Measurements from ENCODE around the gene UCHL1. TPM values are rescaled to one million over a fixed set of nuclear protein-coding genes. Genes with fewer than 3 reads are reported as not detected.

Gene UCHL1
- total RNA-seq, 3 donors from 2014 or later (not counting 1 experiment from before 2014, with no cell fraction given), result not detected

GRCh38 chr4:41260116-41260733, 3.5 kb downstream of the UCHL1 start:
- Histone ChIP-seq H3K36me3 (ENCODE audit: control insufficient read depth, insufficient read depth, low read length) (no peaks in the 10 kb centered on the region), H3K27ac (ENCODE audit: low read length) (no peak overlapping the region), H3K4me3 (ENCODE audit: low read length) (no peak overlapping the region), H3K4me1 (ENCODE audit: control insufficient read depth, insufficient read depth, low read length) (peaks cover 7% of the 10 kb centered on the region), H3K9me3 (ENCODE audit: control insufficient read depth, insufficient read depth, low read length) (no peaks in the 10 kb centered on the region), H3K27me3 (ENCODE audit: control insufficient read depth, insufficient read depth, low read length) (peaks cover 5% of the 10 kb centered on the region)
- intact Hi-C loops (cut with micrococcal nuclease), result no loop called here
- 86% methylated on average over 9 of the region's 9 CpGs for WGBS (ENCODE audit: insufficient coverage)
- peaks cover 0 to 2% of the 10 kb centered on the region in 2 donors for H3K9me3 Mint-ChIP-seq
- H3K27ac Mint-ChIP-seq, result no peak overlapping the region
- DNase-seq (no peak), ATAC-seq (no peak)
- no peak overlapping the region for H3K4me3 Mint-ChIP-seq
- no peak for TF ChIP-seq CTCF (IDR thresholded peaks at IDR 0.05)
- H3K36me3 Mint-ChIP-seq, result peaks cover 16% of the 10 kb centered on the region
- peaks cover 28 to 34% of the 10 kb centered on the region in 2 donors for H3K27me3 Mint-ChIP-seq (ENCODE audit: low read depth in 2 of 2)
- H3K4me1 Mint-ChIP-seq, result peaks cover 4 to 7% of the 10 kb centered on the region in 2 donors

DNA sequence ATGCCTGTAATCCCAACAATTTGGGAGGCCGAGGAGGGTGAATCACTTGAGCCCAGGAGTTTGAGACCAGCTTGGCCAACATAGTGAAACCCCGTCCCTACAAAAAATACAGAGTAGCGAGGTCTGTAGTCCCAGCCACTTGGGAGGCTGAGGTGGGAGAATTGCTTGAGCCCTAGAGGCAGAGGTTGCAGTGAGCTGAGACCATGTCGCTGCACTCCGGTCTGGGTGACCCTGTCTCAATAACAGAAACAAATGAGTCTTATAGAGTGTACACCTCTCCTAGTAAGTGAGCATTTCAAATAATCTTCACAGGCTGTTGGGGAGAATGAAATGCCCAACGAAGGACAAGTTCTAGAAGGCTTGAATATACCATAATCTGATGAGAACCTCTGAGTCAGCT, 5.5 kb downstream of the UCHL1 start:
- ATAC-seq (no peak), DNase-seq (no peak)
- Histone ChIP-seq H3K4me3 (ENCODE audit: low read length) (no peak overlapping the region), H3K4me1 (ENCODE audit: control insufficient read depth, insufficient read depth, low read length) (peaks cover 3% of the 10 kb centered on the region), H3K27me3 (ENCODE audit: control insufficient read depth, insufficient read depth, low read length) (peaks cover 5% of the 10 kb centered on the region), H3K27ac (ENCODE audit: low read length) (no peak overlapping the region), H3K9me3 (ENCODE audit: control insufficient read depth, insufficient read depth, low read length) (no peaks in the 10 kb centered on the region), H3K36me3 (ENCODE audit: control insufficient read depth, insufficient read depth, low read length) (no peaks in the 10 kb centered on the region)
- H3K27ac Mint-ChIP-seq, result no peak overlapping the region
- peaks cover 0 to 4% of the 10 kb centered on the region in 2 donors for H3K4me1 Mint-ChIP-seq
- no peaks in the 10 kb centered on the region for H3K9me3 Mint-ChIP-seq
- H3K36me3 Mint-ChIP-seq, result peaks cover 7% of the 10 kb centered on the region
- intact Hi-C loops (cut with micrococcal nuclease), result no loop called here
- H3K27me3 Mint-ChIP-seq (ENCODE audit: low read depth in 2 of 2), result peaks cover 18 to 22% of the 10 kb centered on the region in 2 donors
- 92% methylated on average over 6 of the region's 6 CpGs for WGBS (ENCODE audit: insufficient coverage)
- no peak for TF ChIP-seq CTCF (IDR thresholded peaks at IDR 0.05)
- H3K4me3 Mint-ChIP-seq, result no peak overlapping the region

DNA sequence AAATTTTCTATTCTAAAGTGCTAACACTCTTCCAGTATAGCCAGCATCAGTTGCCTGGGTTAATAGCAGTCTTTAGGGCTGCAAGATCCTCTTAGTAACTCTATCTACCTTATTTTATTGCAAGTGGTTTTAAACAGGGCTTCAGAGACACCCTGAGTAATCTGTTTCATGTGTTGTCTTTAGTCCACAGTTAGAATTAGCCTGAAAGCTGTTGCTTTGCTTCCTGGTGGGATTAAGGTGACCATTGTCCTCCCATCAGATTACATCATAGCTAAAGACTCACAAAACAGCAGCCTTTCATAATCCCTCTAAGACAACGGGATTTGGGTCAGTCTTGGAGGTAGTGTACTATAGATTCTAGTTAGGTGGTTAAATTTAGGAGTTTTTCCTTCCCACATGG, 7.5 kb downstream of the UCHL1 start:
- peaks cover 3 to 6% of the 10 kb centered on the region in 2 donors for H3K27me3 Mint-ChIP-seq (ENCODE audit: low read depth in 2 of 2)
- DNase-seq (no peak), ATAC-seq (no peak)
- Histone ChIP-seq H3K27me3 (ENCODE audit: control insufficient read depth, insufficient read depth, low read length) (no peaks in the 10 kb centered on the region), H3K4me1 (ENCODE audit: control insufficient read depth, insufficient read depth, low read length) (no peaks in the 10 kb centered on the region), H3K4me3 (ENCODE audit: low read length) (no peak overlapping the region), H3K36me3 (ENCODE audit: control insufficient read depth, insufficient read depth, low read length) (no peaks in the 10 kb centered on the region), H3K27ac (ENCODE audit: low read length) (no peak overlapping the region), H3K9me3 (ENCODE audit: control insufficient read depth, insufficient read depth, low read length) (no peaks in the 10 kb centered on the region)
- H3K4me1 Mint-ChIP-seq, result no peaks in the 10 kb centered on the region
- no peak overlapping the region for H3K27ac Mint-ChIP-seq
- H3K36me3 Mint-ChIP-seq, result no peaks in the 10 kb centered on the region
- WGBS (ENCODE audit: insufficient coverage), result no CpG with 5 or more reads among the region's 1 CpG
- no peak overlapping the region for H3K4me3 Mint-ChIP-seq
- TF ChIP-seq CTCF (IDR thresholded peaks at IDR 0.05), result no peak
- no peaks in the 10 kb centered on the region for H3K9me3 Mint-ChIP-seq
- intact Hi-C loops (cut with micrococcal nuclease), result no loop called here

DNA sequence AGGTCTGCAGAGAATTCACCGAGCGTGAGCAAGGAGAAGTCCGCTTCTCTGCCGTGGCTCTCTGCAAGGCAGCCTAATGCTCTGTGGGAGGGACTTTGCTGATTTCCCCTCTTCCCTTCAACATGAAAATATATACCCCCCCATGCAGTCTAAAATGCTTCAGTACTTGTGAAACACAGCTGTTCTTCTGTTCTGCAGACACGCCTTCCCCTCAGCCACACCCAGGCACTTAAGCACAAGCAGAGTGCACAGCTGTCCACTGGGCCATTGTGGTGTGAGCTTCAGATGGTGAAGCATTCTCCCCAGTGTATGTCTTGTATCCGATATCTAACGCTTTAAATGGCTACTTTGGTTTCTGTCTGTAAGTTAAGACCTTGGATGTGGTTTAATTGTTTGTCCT, 11.3 kb downstream of the UCHL1 start:
- H3K4me3 Mint-ChIP-seq, result no peak overlapping the region
- H3K27ac Mint-ChIP-seq, result no peak overlapping the region
- H3K4me1 Mint-ChIP-seq, result no peaks in the 10 kb centered on the region
- WGBS (ENCODE audit: insufficient coverage), result 74% methylated on average over 7 of the region's 7 CpGs
- Histone ChIP-seq H3K9me3 (ENCODE audit: control insufficient read depth, insufficient read depth, low read length) (no peaks in the 10 kb centered on the region), H3K4me1 (ENCODE audit: control insufficient read depth, insufficient read depth, low read length) (no peaks in the 10 kb centered on the region), H3K27ac (ENCODE audit: low read length) (no peak overlapping the region), H3K4me3 (ENCODE audit: low read length) (no peak overlapping the region), H3K27me3 (ENCODE audit: control insufficient read depth, insufficient read depth, low read length) (no peaks in the 10 kb centered on the region), H3K36me3 (ENCODE audit: control insufficient read depth, insufficient read depth, low read length) (no peaks in the 10 kb centered on the region)
- H3K9me3 Mint-ChIP-seq, result no peaks in the 10 kb centered on the region
- H3K27me3 Mint-ChIP-seq (ENCODE audit: low read depth in 2 of 2), result peaks cover 0 to 6% of the 10 kb centered on the region in 2 donors
- H3K36me3 Mint-ChIP-seq, result no peaks in the 10 kb centered on the region
- DNase-seq (no peak), ATAC-seq (no peak)
- intact Hi-C loops (cut with micrococcal nuclease), result no loop called here
- TF ChIP-seq CTCF (IDR thresholded peaks at IDR 0.05), result no peak

All from natural killer cell (primary cell).